OCI-LY7 (cell line): ENCODE data around the gene SKA2.

Experiments
- CTCF ChIP-seq: fragments of 200-600 bp; sonication (generic); conservative IDR thresholded peaks from 2 replicates; pipeline ENCODE4 v1.5.1; 2014; ENCODE audit warnings: mild to moderate bottlenecking, antibody characterized with exemption, low read length, moderate library complexity, mixed read lengths
- EZH2phosphoT487 ChIP-seq: fragments of 200-600 bp; sonication (generic); IDR thresholded peaks from 2 replicates; pipeline ENCODE4 v1.6.1; 2018; ENCODE audit warnings: low read depth, borderline replicate concordance, mild to moderate bottlenecking, mixed run types, antibody characterized with exemption, low read length, moderate library complexity, mixed read lengths

- no peak for TF ChIP-seq CTCF
- no peak for TF ChIP-seq EZH2phosphoT487
Observed at GRCh38 chr17:59093702-59094231, 61.2 kb downstream of the SKA2 start.
